HCT116 (cell line): Measurements from ENCODE around the gene FHOD3. TPM values are rescaled to one million over a fixed set of nuclear protein-coding genes. Genes with fewer than 3 reads are reported as not detected.

ENCODE experiments used
- ATAC-seq: fragments of 200-7000 bp; cut with Tn5 transposase; 2 replicates; pipeline ENCODE4 v1.9.1; 2020; ENCODE audit warnings: mild to moderate bottlenecking, moderate library complexity
- BruUV-seq: library from RNA; stranded (reverse); fragments of 400-500 nt; replicated peaks from 2 replicates; lab custom pipeline; 2021; lab: Mats Ljungman, UMichigan
- CTCF ChIA-PET: fragments of 300-600 bp; sonication (Branson Sonifier 250); formaldehyde crosslinking; loops from one replicate; lab custom pipeline; 2021; ENCODE audit warnings: antibody characterized with exemption; lab: Charles Lee
- POLR2A ChIA-PET: fragments of 300-600, 350-600 bp; sonication (Branson Sonifier 250); formaldehyde crosslinking; loops from one replicate; lab custom pipeline; 2021; ENCODE audit warnings: antibody characterized with exemption; lab: Charles Lee
- RAD21 ChIA-PET, 2 experiments: fragments of 300-600 bp; sonication (Branson Sonifier 250); formaldehyde crosslinking; loops; one replicate each; lab custom pipeline; 2023; ENCODE audit warnings: low total read pairs in 2 of 2; ENCODE audit not compliant: uncharacterized antibody in 2 of 2, unreplicated experiment in 2 of 2, low non-redundant PET in 1 of 2; lab: Charles Lee
- DNase-seq: peaks from one replicate; pipeline ENCODE4 v3.0.0-alpha.2; 2010; ENCODE audit warnings: low read depth, low spot score
- H2AFZ ChIP-seq: fragments of 200-600 bp; shearing (Covaris generic), sonication (generic); 2 replicates; pipeline ENCODE4 v1.6.1; 2017; ENCODE audit warnings: low read depth, mixed run types, mixed read lengths, antibody characterized with exemption, low read length; ENCODE audit not compliant: poor library complexity, severe bottlenecking
- H3K27ac ChIP-seq: 2 replicates; pipeline ENCODE4 v1.5.1; 2012; ENCODE audit warnings: low read depth, low read length
- H3K27me3 ChIP-seq: fragments of 200-600 bp; sonication (generic); 2 replicates; pipeline ENCODE4 v1.6.1; 2016; ENCODE audit warnings: mixed run types, low read length, mixed read lengths; ENCODE audit not compliant: insufficient read depth
- H3K36me3 ChIP-seq, 2 experiments: fragments of 200-500 bp in 1 of 2; fragments of 200-600 bp in 1 of 2; sonication (Bioruptor generic) in 1 of 2; sonication (generic) in 1 of 2; 2 replicates each; pipeline versions ENCODE4 v1.5.1 to v1.6.1; 2014 to 2016; ENCODE audit warnings: low read length in 2 of 2, inconsistent platforms in 1 of 2, mixed read lengths in 1 of 2, mixed run types in 1 of 2; ENCODE audit not compliant: insufficient read depth in 2 of 2, control insufficient read depth in 1 of 2
- H3K4me1 ChIP-seq, 2 experiments: fragments of 200-600 bp in 1 of 2; sonication (generic) in 1 of 2; 2 replicates each; pipeline versions ENCODE4 v1.5.1 to v1.6.1; 2012 to 2017; ENCODE audit warnings: low read length in 2 of 2, inconsistent platforms in 1 of 2, mild to moderate bottlenecking in 1 of 2, mixed read lengths in 1 of 2, mixed run types in 1 of 2, moderate library complexity in 1 of 2; ENCODE audit not compliant: insufficient read depth in 2 of 2, control insufficient read depth in 1 of 2
- H3K4me2 ChIP-seq: fragments of 200-600 bp; sonication (generic); 2 replicates; pipeline ENCODE4 v1.6.1; 2017; ENCODE audit warnings: mixed run types, low read length, mixed read lengths
- H3K4me3 ChIP-seq, 2 experiments: fragments of 200-600 bp in 1 of 2; sonication (generic) in 1 of 2; replicated peaks in 1 of 2; 2 replicates each; pipeline ENCODE4 v1.5.1; 2011 to 2016; ENCODE audit warnings: low read length in 2 of 2, control low read depth in 1 of 2, low read depth in 1 of 2, mild to moderate bottlenecking in 1 of 2, mixed read lengths in 1 of 2, mixed run types in 1 of 2
- H3K79me2 ChIP-seq: fragments of 200-600 bp; sonication (generic); 2 replicates; pipeline ENCODE4 v1.6.1; 2017; ENCODE audit warnings: mild to moderate bottlenecking, mixed run types, low read length, moderate library complexity, mixed read lengths; ENCODE audit not compliant: insufficient read depth
- H3K9ac ChIP-seq: fragments of 200-600 bp; sonication (generic); 2 replicates; pipeline ENCODE4 v1.6.1; 2016; ENCODE audit warnings: low read length, mixed read lengths
- H3K9me2 ChIP-seq: fragments of 200-600 bp; sonication (generic), shearing (Covaris generic); 2 replicates; pipeline ENCODE4 v1.6.1; 2017; ENCODE audit warnings: mixed run types, mild to moderate bottlenecking, moderate library complexity; ENCODE audit not compliant: insufficient read depth
- H3K9me3 ChIP-seq, 2 experiments: fragments of 200-500 bp in 1 of 2; fragments of 200-600 bp in 1 of 2; sonication (Bioruptor generic) in 1 of 2; sonication (generic) in 1 of 2; 2 replicates each; pipeline ENCODE4 v1.6.1; 2014 to 2017; ENCODE audit warnings: low read length in 2 of 2, mixed read lengths in 2 of 2, inconsistent platforms in 1 of 2, low read depth in 1 of 2, mild to moderate bottlenecking in 1 of 2, mixed run types in 1 of 2, moderate library complexity in 1 of 2; ENCODE audit not compliant: control insufficient read depth in 1 of 2, insufficient read depth in 1 of 2
- H4K20me1 ChIP-seq: fragments of 200-600 bp; sonication (generic), shearing (Covaris generic); 2 replicates; pipeline ENCODE4 v1.6.1; 2017; ENCODE audit warnings: mixed run types, mild to moderate bottlenecking, moderate library complexity; ENCODE audit not compliant: insufficient read depth
- CBX3 ChIP-seq: IDR thresholded peaks from 2 replicates; pipeline ENCODE4 v1.6.1; 2012; ENCODE audit warnings: low read depth
- CEBPB ChIP-seq: IDR thresholded peaks from 2 replicates; pipeline ENCODE4 v1.6.1; 2012; ENCODE audit warnings: low read depth
- ELF1 ChIP-seq: IDR thresholded peaks from 2 replicates; pipeline ENCODE4 v1.6.1; 2012; ENCODE audit warnings: low read depth, borderline replicate concordance
- EZH2 ChIP-seq: fragments of 200-600 bp; sonication (generic); IDR thresholded peaks from 2 replicates; pipeline ENCODE4 v1.6.1; 2017; ENCODE audit warnings: antibody characterized with exemption, mixed run types
- EZH2phosphoT487 ChIP-seq: fragments of 200-600 bp; IDR thresholded peaks from 2 replicates; pipeline ENCODE4 v1.6.1; 2018; ENCODE audit warnings: antibody characterized with exemption, borderline replicate concordance
- JUND ChIP-seq: IDR thresholded peaks from 2 replicates; pipeline ENCODE4 v1.6.1; 2012
- POLR2A ChIP-seq: IDR thresholded peaks from 2 replicates; pipeline ENCODE4 v1.7.0; 2011; ENCODE audit warnings: borderline replicate concordance; ENCODE audit not compliant: insufficient read depth, insufficient read length; ENCODE audit errors: extremely low read depth
- RAD21 ChIP-seq: IDR thresholded peaks from 2 replicates; pipeline ENCODE4 v1.6.1; 2012; ENCODE audit warnings: low read depth, mild to moderate bottlenecking
- SP1 ChIP-seq: IDR thresholded peaks from 2 replicates; pipeline ENCODE4 v1.6.1; 2012; ENCODE audit warnings: low read depth
- YY1 ChIP-seq: IDR thresholded peaks from 2 replicates; pipeline ENCODE4 v1.6.1; 2011; ENCODE audit warnings: low read length, low read depth, moderate library complexity, mild to moderate bottlenecking; ENCODE audit not compliant: insufficient replicate concordance; ENCODE audit errors: extremely low read depth
- ZFX ChIP-seq: fragments of 450-650 bp; IDR thresholded peaks from 2 replicates; pipeline ENCODE4 v1.6.1; 2017
- ZNF274 ChIP-seq: fragments of 200-500 bp; sonication (Bioruptor generic); IDR thresholded peaks from 2 replicates; pipeline ENCODE4 v1.6.1; 2014; ENCODE audit warnings: mild to moderate bottlenecking, low read depth, low read length, inconsistent platforms
- intact Hi-C: fragments of 100-400 bp; cut with micrococcal nuclease; formaldehyde crosslinking; loops from 2 replicates; pipeline ENCODE4 v1.10.0; 2022
- total RNA-seq: library from RNA; stranded (reverse); gene quantifications from one replicate; pipeline ENCODE4 v1.2.1, GENCODE V29; 2021; ENCODE audit not compliant: unreplicated experiment
- TF ChIP-seq, protein P1 (sequence below): IDR thresholded peaks from 2 replicates; pipeline ENCODE4 v1.6.1; 2011; ENCODE audit warnings: mild to moderate bottlenecking, low read length, moderate library complexity; ENCODE audit not compliant: insufficient replicate concordance; ENCODE audit errors: extremely low read depth

Gene FHOD3
- total RNA-seq, 1 experiment from 2014 or later = 4.0 TPM

- no peaks in the 10 kb centered on the region for H4K20me1 ChIP-seq
- H3K4me3 ChIP-seq = no peak overlapping the region
- DNase-seq = no peak
- ChIA-PET RAD21 (no interaction called here), CTCF (interaction anchor here (0.7 kb wide), 1 partner anchor 281 kb away, joined by 3 read pairs; no protein-coding TSS in a partner anchor), POLR2A (no interaction called here)
- H3K4me1 ChIP-seq = no peaks in the 10 kb centered on the region
- H3K9me2 ChIP-seq = no peaks in the 10 kb centered on the region
- no peaks in the 10 kb centered on the region for H3K9me3 ChIP-seq
- ATAC-seq = no peak
- H2AFZ ChIP-seq = no peak overlapping the region
- no peak overlapping the region for H3K9ac ChIP-seq
- no peaks in the 10 kb centered on the region; the same call in 1 of the 2 replicates for H3K27me3 ChIP-seq
- no peaks in the 10 kb centered on the region for H3K79me2 ChIP-seq
- H3K4me2 ChIP-seq = no peak overlapping the region
- BruUV-seq = no TSS peak
- H3K27ac ChIP-seq = no peak overlapping the region
- no peaks in the 10 kb centered on the region for H3K36me3 ChIP-seq
- intact Hi-C loops = no loop called here
- no peak for TF ChIP-seq JUND
- TF ChIP-seq, protein P1, sequence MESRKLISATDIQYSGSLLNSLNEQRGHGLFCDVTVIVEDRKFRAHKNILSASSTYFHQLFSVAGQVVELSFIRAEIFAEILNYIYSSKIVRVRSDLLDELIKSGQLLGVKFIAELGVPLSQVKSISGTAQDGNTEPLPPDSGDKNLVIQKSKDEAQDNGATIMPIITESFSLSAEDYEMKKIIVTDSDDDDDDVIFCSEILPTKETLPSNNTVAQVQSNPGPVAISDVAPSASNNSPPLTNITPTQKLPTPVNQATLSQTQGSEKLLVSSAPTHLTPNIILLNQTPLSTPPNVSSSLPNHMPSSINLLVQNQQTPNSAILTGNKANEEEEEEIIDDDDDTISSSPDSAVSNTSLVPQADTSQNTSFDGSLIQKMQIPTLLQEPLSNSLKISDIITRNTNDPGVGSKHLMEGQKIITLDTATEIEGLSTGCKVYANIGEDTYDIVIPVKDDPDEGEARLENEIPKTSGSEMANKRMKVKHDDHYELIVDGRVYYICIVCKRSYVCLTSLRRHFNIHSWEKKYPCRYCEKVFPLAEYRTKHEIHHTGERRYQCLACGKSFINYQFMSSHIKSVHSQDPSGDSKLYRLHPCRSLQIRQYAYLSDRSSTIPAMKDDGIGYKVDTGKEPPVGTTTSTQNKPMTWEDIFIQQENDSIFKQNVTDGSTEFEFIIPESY = no peak
- no peak for TF ChIP-seq SP1
- no peak for TF ChIP-seq EZH2phosphoT487
- no peak for TF ChIP-seq CEBPB
- TF ChIP-seq ZFX = no peak
- TF ChIP-seq CBX3 = no peak
- TF ChIP-seq RAD21 = no peak
- TF ChIP-seq ELF1 = no peak
- TF ChIP-seq ZNF274 = no peak
- no peak for TF ChIP-seq EZH2
- TF ChIP-seq POLR2A = no peak
- no peak for TF ChIP-seq YY1
These were observed 160.8 kb downstream of the FHOD3 start for GRCh38 chr18:36458306-36458705.
